ENCODE data around the gene CLEC9A.
A peak's percentile ranks its signal among the peaks of the same experiment; 100 is the strongest.

The CLEC9A gene

DNA sequence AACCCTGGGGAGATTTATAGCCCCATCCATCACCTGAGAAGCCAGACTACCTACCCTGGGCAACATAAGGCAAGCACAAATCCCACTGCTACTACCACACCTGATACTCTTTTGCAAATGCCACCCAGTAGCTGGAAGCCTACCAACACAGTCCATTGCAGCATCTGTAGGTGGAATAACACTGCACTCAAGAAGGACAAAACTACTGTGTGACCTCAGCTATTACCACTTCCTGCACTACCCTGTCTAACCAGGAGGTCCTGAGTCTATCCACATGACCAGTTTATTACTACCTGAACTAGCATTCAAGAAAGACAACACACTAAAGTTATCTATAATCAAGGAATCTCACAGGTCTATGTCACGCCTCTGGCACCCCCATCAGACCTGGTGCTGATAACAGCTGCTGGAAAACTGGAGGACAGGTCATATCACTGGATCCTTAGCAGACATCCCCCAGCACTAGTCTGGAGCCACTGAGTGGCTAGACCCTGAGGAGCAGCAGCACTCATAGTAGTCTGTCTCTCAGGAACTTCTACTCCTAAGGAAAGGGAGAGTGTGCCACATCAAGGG is 71.3 kb downstream of the CLEC9A start:
- no peak for DNase-seq (ENCODE audit: low spot score)
- peak overlapping the region in 1 of 2 donors; percentile 65 for H3K27ac ChIP-seq
- no peak overlapping the region for H3K4me3 ChIP-seq
- TF ChIP-seq, protein P1, sequence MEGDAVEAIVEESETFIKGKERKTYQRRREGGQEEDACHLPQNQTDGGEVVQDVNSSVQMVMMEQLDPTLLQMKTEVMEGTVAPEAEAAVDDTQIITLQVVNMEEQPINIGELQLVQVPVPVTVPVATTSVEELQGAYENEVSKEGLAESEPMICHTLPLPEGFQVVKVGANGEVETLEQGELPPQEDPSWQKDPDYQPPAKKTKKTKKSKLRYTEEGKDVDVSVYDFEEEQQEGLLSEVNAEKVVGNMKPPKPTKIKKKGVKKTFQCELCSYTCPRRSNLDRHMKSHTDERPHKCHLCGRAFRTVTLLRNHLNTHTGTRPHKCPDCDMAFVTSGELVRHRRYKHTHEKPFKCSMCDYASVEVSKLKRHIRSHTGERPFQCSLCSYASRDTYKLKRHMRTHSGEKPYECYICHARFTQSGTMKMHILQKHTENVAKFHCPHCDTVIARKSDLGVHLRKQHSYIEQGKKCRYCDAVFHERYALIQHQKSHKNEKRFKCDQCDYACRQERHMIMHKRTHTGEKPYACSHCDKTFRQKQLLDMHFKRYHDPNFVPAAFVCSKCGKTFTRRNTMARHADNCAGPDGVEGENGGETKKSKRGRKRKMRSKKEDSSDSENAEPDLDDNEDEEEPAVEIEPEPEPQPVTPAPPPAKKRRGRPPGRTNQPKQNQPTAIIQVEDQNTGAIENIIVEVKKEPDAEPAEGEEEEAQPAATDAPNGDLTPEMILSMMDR (IDR thresholded peaks at IDR 0.05): no peak

DNA sequence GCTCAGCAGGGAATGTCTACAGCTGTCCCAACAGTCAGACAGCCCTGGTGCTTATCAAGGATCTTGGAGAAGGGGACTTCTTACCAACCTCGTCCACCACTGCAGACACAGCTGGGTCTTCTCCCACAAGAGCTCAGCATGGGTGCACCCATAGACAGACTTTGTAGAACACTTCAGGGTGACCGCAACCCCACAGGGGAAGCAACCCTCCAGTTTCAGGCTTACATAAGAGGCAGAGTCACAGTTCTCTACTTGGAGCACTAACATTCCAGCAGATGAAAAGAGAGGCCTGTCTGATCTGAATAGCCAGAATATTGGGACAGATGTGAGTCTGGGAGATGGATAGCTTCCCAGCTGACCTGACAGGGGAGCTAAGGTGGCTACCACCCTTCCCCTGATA is 71.8 kb downstream of the CLEC9A start:
- DNase-seq (ENCODE audit: low spot score): no peak
- Histone ChIP-seq H3K4me3 (no peak overlapping the region), H3K27ac (no peak overlapping the region)
- TF ChIP-seq, protein P1 (IDR thresholded peaks at IDR 0.05): no peak

DNA sequence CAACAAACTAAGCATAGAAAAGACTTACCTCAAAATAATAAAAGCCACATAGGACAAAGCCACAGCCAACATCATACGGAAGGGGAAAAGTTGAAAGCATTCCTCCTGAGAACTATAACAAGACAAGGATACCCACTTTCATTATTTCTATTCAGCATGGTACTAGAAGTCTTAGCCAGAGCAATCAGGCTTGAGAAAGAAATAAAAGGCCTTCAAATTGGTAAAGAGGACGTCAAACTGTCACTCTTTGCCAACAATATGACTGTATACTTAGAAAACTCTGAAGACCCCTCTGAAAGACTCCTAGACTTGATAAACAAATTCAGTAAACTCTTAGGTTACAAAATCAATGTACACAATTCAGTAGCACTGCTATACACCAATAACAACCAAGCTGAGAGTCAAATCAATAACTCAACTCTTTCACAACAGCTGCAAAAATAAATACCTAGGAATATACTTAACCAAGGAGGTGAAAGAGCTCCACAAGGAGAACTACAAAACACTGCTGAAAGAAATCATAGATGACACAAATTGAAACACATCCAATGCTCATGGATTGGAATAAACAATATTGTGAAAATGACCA is 79.9 kb downstream of the CLEC9A start:
- no peak overlapping the region for H3K27ac ChIP-seq
- TF ChIP-seq, protein P1 (IDR thresholded peaks at IDR 0.05): no peak
- DNase-seq (ENCODE audit: low spot score): no peak
- no peak overlapping the region for H3K4me3 ChIP-seq

DNA sequence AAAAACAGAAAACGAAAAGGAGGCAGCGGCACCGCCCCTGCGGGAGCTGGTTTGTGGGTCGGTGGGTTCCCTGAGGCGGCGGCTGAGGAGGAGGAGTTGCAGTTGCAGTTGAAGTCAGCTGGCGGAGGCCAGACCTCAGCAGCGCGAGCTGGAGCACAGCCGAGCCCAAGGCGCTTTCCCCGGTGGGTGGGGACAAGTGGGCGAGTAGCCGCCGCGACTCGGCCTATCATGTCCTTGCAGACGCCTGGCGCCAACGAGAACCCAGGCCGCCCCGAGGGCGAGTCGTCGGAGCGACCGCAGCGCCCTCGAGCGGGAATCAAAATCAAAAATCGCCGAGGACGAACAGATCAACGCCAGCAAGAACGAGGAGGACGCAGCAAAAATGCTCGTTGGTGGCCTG is 81.0 kb downstream of the CLEC9A start:
- Histone ChIP-seq H3K27ac (no peak overlapping the region), H3K4me3 (no peak overlapping the region)
- DNase-seq (ENCODE audit: low spot score): no peak
- TF ChIP-seq, protein P1 (IDR thresholded peaks at IDR 0.05): no peak

DNA sequence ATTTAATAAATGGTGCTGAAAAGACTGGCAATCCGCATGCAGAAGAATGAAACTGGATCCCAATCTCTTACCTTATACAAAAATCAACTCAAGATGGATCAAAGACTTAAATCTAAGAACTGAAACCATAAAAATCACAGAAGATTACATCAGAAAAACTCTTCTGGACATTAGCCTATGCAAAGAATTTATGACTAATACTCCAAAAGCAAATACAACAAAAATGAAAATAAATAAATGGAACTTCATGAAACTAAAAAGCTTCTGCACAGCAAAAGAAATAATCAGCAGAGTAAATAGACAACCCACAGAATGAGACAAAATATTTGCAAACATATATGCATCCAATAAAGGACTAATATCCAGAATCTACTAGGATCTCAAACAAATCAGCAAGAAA is 82.6 kb downstream of the CLEC9A start:
- H3K4me3 ChIP-seq: no peak overlapping the region
- no peak overlapping the region for H3K27ac ChIP-seq
- TF ChIP-seq, protein P1 (IDR thresholded peaks at IDR 0.05): no peak
- DNase-seq (ENCODE audit: low spot score): no peak

DNA sequence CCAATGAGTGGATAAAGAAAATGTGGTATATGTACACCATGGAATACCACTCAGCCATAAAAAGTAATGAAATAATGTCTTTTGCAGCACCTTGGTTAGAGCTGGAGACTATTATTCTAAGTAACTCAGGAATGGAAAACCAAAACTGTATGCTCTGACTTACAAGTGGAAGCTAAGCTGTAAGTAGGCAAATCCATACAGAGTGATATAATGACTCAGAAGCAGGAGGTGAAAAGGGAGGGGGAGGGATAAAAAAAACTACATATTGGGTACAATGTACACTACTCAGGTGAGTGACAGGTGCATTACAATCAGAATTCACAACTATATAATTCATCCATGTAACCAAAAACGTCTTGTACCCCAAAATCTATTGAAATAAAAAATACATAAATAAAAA is 83.4 kb downstream of the CLEC9A start:
- H3K27ac ChIP-seq: no peak overlapping the region
- TF ChIP-seq, protein P1 (IDR thresholded peaks at IDR 0.05): no peak

DNA sequence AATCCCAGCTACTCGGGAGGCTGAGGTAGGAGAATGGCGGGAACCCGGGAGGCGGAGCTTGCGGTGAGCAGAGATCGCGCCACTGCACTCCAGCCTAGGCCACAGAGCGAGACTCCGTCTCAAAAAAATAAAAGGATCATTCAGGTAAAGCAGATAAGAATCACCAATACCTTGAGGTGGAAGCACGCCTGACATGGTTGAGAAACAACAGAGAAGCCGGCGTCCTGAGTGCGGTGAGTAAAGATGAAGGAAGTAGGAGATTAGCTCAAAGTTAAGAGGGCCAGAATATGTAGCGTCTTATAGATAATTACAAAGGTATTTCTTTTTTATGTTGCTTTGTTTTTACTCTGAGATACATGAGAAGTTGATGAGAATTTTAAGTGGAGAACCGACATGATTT is 84.8 kb downstream of the CLEC9A start:
- Histone ChIP-seq H3K4me3 (no peak overlapping the region), H3K27ac (no peak overlapping the region)
- DNase-seq (ENCODE audit: low spot score): no peak
- TF ChIP-seq, protein P1 (IDR thresholded peaks at IDR 0.05): no peak

More for the DNA sequence above, 83.4 kb downstream of the CLEC9A start:
- H3K4me3 ChIP-seq: no peak overlapping the region
- DNase-seq (ENCODE audit: low spot score): no peak

Measured in coronary artery (tissue), 2 donors.